ENCODE data around the gene SIPA1L3.

GRCh38 chr19:38162632-38163031 is 255.6 kb downstream of the SIPA1L3 start:
- TF ChIP-seq, protein P1, sequence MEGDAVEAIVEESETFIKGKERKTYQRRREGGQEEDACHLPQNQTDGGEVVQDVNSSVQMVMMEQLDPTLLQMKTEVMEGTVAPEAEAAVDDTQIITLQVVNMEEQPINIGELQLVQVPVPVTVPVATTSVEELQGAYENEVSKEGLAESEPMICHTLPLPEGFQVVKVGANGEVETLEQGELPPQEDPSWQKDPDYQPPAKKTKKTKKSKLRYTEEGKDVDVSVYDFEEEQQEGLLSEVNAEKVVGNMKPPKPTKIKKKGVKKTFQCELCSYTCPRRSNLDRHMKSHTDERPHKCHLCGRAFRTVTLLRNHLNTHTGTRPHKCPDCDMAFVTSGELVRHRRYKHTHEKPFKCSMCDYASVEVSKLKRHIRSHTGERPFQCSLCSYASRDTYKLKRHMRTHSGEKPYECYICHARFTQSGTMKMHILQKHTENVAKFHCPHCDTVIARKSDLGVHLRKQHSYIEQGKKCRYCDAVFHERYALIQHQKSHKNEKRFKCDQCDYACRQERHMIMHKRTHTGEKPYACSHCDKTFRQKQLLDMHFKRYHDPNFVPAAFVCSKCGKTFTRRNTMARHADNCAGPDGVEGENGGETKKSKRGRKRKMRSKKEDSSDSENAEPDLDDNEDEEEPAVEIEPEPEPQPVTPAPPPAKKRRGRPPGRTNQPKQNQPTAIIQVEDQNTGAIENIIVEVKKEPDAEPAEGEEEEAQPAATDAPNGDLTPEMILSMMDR (conservative IDR thresholded peaks at IDR 0.05) = no peak
- TF ChIP-seq ZFX (IDR thresholded peaks at IDR 0.05) = no peak

Measured in C4-2B (cell line).